GM10847 (cell line): ENCODE data around the gene IL17C.

Experiments used
- POLR2A ChIP-seq: IDR thresholded peaks from 2 replicates; pipeline ENCODE4 v1.6.1; 2011; ENCODE audit not compliant: insufficient read length; ENCODE audit errors: extremely low read depth

The IL17C gene

DNA sequence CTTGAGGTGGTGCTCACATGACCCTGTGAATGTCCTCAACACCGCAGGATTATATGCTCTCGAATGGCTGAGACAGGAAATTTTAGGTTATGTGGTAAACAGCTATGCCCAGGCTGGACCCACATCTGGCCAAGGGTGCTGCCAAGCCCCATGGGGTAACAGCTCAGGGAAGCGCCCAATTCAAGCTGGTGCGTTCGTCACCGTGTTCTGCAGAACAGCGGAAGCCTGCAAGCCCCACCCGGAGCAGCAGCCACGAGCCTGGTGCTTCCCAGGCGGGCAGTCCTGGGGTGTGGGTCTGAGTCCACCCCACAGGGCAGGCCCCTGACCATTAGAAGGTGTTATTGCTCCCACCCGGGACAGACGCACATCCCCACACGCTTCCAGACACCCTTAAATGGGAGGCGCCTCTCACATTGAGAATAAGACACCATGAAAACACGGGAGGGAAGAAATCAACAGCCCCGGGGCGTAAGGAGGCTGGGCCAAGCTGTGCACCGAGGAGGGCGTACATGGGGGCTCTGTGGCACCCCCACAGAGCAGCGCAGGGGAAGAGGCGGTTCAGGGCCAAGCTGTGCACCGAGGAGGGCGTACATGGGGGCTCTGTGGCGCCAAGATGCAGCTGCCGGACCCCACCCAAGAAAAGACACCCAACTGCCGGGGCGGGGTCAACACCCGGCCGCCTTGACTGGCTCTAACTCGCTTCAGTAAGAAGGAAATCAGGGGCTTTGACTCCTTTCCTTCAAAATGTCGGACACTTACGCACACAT is 15.4 kb downstream of the IL17C start:
- TF ChIP-seq POLR2A: no peak

DNA sequence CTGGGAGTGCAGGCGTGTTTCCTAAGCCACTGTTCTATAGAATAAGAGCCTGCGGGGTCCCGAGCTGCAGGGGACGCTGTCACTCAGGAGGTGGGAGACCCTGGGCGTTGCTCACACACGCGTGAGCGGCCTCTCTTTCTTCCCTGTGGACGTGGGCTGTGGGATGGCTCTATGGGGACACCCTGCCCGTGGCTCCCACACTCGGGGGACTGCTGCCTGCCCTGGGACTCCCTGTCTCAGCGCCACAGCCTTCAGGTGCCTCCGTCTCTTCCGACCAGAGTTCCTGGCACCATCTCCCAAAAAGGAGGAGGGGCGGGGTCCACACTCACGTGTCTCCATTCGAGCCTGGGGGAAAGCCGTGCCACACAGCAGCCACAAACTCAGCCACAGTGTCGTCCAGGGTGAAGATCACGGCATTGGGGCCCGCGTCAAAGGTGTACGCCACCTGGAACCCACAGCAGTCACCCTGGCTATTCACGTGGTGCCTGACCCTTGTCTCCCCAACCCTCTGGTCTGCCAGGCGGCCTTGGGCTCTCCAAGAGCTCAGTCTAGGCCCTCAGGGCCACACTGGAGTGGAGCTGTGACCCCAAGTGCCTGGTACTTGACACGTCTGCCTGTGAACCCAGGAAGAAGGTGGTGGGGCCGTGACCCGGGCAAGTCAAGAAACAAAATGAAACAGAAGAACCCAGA is 16.1 kb downstream of the IL17C start:
- TF ChIP-seq POLR2A: no peak

DNA sequence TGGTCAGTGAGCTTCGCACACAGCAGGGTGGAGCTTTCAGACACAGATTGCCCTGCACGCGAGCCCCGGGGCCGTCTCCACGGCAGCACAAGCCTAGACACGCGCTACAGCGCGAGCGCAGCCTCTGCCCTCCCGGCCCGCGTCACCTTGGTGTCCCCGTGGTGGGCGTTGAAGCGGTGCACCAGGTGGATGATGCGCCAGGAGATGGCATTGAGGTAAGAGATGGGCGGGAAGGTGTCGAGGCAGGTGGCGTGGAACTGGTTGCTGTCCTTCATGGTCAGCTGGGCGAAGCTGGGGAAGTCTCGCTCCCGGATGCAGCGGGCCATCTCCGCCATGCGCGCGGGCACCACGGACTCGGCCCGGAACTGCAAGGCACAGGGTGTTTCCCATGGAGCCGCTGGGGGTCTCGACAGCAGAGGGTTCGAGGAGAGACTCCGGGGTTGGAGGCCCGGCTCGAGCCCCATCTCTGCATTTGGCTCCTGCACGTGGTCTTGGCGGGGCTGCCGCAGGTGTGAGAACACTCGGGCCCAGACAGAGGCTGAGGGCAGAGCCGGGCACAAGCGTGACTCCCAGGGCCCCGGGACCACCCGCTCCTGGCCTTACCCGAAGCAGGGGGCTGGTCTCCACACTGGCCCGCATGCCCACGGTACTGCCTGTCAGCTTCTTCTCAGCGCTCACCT is 16.8 kb downstream of the IL17C start:
- TF ChIP-seq POLR2A: no peak

GRCh38 chr16:88655733-88656281 is 17.4 kb downstream of the IL17C start:
- no peak for TF ChIP-seq POLR2A

DNA sequence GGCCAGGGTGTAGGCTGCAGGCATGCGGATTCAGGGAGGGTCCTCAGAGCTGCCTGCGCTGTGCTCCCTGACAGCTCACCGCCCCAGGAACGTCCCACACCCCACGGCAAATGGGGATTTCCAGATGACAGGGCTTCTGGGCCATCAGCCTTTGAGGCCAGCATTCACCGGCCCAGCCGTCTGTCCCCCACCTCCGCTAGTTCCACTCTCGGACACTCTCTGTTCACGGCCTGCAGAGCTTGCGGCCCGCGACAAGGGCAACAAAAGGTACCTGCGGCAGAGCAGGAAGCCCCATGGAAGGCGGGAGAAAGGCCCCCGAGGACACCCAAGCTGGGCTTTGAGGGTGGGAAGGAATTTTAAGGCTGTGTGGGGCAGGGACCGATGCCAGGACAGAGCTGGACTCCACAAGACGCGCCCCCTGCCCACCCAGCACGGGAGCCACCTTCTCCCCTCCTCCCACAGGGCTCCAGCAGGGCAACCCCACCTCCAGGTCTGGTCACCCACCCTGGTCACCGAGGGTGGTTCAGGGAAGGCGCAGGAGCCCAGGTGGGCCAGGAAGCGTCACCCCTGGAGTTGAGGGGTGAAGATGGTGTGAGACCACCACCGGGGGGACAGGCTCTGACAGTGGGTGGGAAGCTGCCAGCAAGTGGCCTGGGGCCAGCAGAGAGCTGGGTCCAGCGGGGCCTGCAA is 18.1 kb downstream of the IL17C start:
- no peak for TF ChIP-seq POLR2A

DNA sequence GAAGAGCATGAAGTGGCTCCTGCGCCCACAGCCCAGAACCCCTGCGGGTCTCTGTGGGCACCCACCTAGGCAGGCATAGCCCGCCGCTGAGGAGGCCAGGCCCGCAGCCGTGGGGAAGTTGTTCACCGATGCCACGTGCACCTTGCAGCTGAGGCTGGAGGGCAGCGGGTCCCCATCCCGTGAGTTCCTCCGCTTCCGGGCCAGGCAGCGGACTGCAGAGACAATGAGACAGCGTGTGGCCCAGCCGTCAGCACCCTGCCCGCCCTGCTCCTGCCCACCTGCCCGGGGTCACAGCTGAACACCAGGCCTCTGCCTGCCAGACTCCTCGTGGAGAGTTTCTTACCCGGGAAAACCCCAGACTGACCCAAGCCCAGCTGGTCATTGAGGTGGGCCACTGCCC is 19.0 kb downstream of the IL17C start:
- no peak for TF ChIP-seq POLR2A

- no peak for TF ChIP-seq POLR2A
These were observed 20.3 kb downstream of the IL17C start for GRCh38 chr16:88658714-88659113.

DNA sequence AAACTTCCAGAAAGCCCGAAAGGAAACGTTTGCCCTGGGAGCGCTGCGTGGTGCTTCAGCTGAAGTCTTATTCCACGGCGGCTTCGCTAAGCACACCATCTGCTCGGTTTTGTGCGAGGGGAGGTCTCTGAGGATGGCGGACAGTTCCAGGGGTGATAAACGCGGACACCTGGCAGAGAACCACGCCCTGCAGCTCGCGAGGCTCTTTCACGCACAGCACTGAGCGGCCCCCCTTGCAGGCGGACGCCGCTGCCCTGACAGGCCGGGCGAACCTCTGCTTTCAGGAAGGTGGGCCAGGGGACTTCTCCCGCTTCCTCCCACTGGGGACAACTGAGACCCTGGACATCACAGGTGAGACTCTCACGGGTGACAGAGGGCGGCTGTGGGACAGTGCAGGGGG is 20.8 kb downstream of the IL17C start:
- no peak for TF ChIP-seq POLR2A

GRCh38 chr16:88661468-88661867 is 23.1 kb downstream of the IL17C start:
- TF ChIP-seq POLR2A: no peak

GRCh38 chr16:88662222-88662842 is 24.0 kb downstream of the IL17C start:
- no peak for TF ChIP-seq POLR2A

DNA sequence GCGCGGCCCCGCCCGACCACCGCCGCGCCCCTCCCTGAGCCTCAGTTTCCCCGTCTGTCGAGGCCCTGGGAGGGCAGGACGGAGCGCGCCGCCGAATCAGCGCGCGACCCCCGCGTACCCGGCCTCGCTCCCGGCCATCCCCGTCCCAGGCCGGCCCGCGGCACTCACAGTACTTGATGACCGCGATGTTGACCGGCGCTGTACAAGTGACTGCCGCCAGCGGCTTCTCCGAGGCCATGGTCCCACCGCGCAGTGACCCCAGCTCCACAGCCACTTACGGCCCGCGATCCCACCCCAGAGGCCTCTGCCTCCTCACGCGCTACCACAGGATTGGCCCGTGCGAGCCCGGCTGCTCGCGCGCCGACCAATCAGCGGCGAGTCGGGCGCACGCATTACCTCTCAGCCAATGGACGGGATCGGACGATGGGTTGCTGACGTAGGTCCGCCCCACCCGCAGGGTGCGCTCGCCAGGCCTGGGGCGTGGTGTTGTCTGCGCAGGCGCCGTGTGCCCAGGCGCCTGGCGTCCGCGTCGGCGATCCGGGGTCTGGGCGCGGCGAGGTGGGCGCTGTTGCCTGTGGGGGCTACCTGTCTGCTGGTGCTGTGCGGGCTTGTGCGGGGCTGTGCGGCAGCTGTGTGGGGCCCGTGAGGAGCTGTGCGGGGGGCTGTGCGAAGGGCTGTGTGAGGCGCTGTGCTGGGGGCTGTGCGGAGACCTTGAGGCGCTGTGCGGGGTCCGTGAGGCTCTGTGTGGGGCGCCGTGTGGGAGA is 24.7 kb downstream of the IL17C start, which contains the start of gene MVD:
Gene MVD (minus strand): TSS at position 249 of the 764 bp plus-strand sequence. CDS start 11 bp downstream, at position 238.
- TF ChIP-seq POLR2A: peak; percentile 87

GRCh38 chr16:88665148-88665547 is 26.8 kb downstream of the IL17C start:
- TF ChIP-seq POLR2A: no peak

DNA sequence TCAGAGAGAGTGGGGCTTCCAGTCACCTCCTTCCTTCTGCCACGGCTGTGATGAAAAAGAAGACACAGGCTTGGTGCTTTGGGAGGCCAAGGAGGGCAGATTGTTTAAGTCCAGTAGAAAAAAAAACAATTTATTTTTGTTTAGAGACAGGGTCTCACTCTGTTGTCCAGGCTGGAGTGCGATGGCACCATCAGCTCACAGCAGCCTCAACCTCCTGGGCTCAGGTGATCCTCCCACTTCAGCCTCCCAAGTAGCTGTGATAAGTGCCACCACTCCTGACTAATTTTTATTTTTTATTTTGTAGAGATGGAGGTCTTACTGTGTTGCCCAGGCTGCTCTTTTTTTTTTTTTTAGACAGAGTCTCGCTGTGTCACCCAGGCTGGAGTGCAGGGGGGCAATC is 27.2 kb downstream of the IL17C start:
- TF ChIP-seq POLR2A: no peak

GRCh38 chr16:88667461-88667860 is 29.1 kb downstream of the IL17C start:
- TF ChIP-seq POLR2A: no peak
